Measurements from ENCODE around the gene MYBPH.

The MYBPH gene

GRCh38 chr1:203207751-203208150 is 32.1 kb upstream of the MYBPH start:
- no peak overlapping the region for H2AK5ac ChIP-seq (ENCODE audit: low read depth, low read length)
- H3K14ac ChIP-seq (ENCODE audit: low read length), result no peak overlapping the region

GRCh38 chr1:203206129-203206687 is 30.6 kb upstream of the MYBPH start:
- no peak overlapping the region for H3K27ac ChIP-seq (replicated peaks; ENCODE audit: low read length)

More at GRCh38 chr1:203207751-203208150, 32.1 kb upstream of the MYBPH start:
- no CpG with 5 or more reads among the region's 2 CpGs for WGBS, 2 donors (ENCODE audit: extremely low coverage in 2 of 2, insufficient read length in 2 of 2, insufficient replicate concordance in 1 of 2)
- H3K9ac ChIP-seq (ENCODE audit: low read depth, low read length, poor library complexity), result no peak overlapping the region
- H3K4me1 ChIP-seq (ENCODE audit: control insufficient read depth in 2 of 2, insufficient read depth in 1 of 2, low read depth in 1 of 2, low read length in 2 of 2), result peaks cover 0 to 12% of the 10 kb centered on the region in 2 donors
- no peaks in the 10 kb centered on the region for H3K9me3 ChIP-seq (replicated peaks in 1 of 2; ENCODE audit: control insufficient read depth in 2 of 2, insufficient read depth in 1 of 2, low read depth in 1 of 2, low read length in 2 of 2)
- H3K23ac ChIP-seq (ENCODE audit: low read depth, low read length, poor library complexity), result no peak overlapping the region
- no peaks in the 10 kb centered on the region for H3K79me1 ChIP-seq (ENCODE audit: low read depth, low read length)
- no peak overlapping the region for H3K4ac ChIP-seq (ENCODE audit: low read length)
- H2BK15ac ChIP-seq (ENCODE audit: low read length), result no peak overlapping the region
- H3K4me2 ChIP-seq (ENCODE audit: insufficient read depth, low read length, poor library complexity, severe bottlenecking), result no peak overlapping the region
- H4K8ac ChIP-seq (ENCODE audit: low read depth, low read length), result no peak overlapping the region
- no peak for DNase-seq (ENCODE audit: low spot score)
- H2BK12ac ChIP-seq (ENCODE audit: low read length), result no peak overlapping the region
- no peaks in the 10 kb centered on the region for H3K27me3 ChIP-seq (ENCODE audit: control insufficient read depth in 3 of 3, insufficient read depth in 3 of 3, low read depth in 1 of 3, low read length in 3 of 3)
- H2AFZ ChIP-seq (ENCODE audit: low read length), result no peak overlapping the region
- no peak overlapping the region for H3K18ac ChIP-seq (ENCODE audit: low read length)
- no peak overlapping the region for H2BK5ac ChIP-seq (ENCODE audit: low read length)
- H3K4me3 ChIP-seq (ENCODE audit: low read length in 2 of 2), result no peak overlapping the region
- H3K27ac ChIP-seq (replicated peaks; ENCODE audit: low read length), result no peak overlapping the region
- no peak overlapping the region for H4K91ac ChIP-seq (ENCODE audit: low read depth, low read length, poor library complexity)
- no peaks in the 10 kb centered on the region for H3K36me3 ChIP-seq (replicated peaks in 1 of 2; ENCODE audit: control insufficient read depth in 2 of 2, insufficient read depth in 2 of 2, low read length in 2 of 2)
- H2BK120ac ChIP-seq (ENCODE audit: low read depth, low read length), result no peak overlapping the region

GRCh38 chr1:203204756-203205155 is 29.1 kb upstream of the MYBPH start:
- Histone ChIP-seq H3K18ac (ENCODE audit: low read length) (no peak overlapping the region), H3K79me1 (ENCODE audit: low read depth, low read length) (no peaks in the 10 kb centered on the region), H2AFZ (ENCODE audit: low read length) (no peak overlapping the region), H4K91ac (ENCODE audit: low read depth, low read length, poor library complexity) (no peak overlapping the region), H2BK120ac (ENCODE audit: low read depth, low read length) (no peak overlapping the region), H3K4me3 (ENCODE audit: low read length in 2 of 2) (no peak overlapping the region), H3K4me2 (ENCODE audit: insufficient read depth, low read length, poor library complexity, severe bottlenecking) (no peak overlapping the region), H3K36me3 (replicated peaks in 1 of 2; ENCODE audit: control insufficient read depth in 2 of 2, insufficient read depth in 2 of 2, low read length in 2 of 2) (no peaks in the 10 kb centered on the region), H2AK5ac (ENCODE audit: low read depth, low read length) (no peak overlapping the region), H4K8ac (ENCODE audit: low read depth, low read length) (no peak overlapping the region), H3K27ac (replicated peaks; ENCODE audit: low read length) (no peak overlapping the region), H3K4ac (ENCODE audit: low read length) (no peak overlapping the region), H2BK5ac (ENCODE audit: low read length) (no peak overlapping the region), H3K9ac (ENCODE audit: low read depth, low read length, poor library complexity) (no peak overlapping the region), H3K23ac (ENCODE audit: low read depth, low read length, poor library complexity) (no peak overlapping the region), H3K9me3 (replicated peaks in 1 of 2; ENCODE audit: control insufficient read depth in 2 of 2, insufficient read depth in 1 of 2, low read depth in 1 of 2, low read length in 2 of 2) (no peaks in the 10 kb centered on the region), H3K14ac (ENCODE audit: low read length) (no peak overlapping the region), H3K4me1 (ENCODE audit: control insufficient read depth in 2 of 2, insufficient read depth in 1 of 2, low read depth in 1 of 2, low read length in 2 of 2) (peaks cover 0 to 12% of the 10 kb centered on the region in 2 donors), H2BK12ac (ENCODE audit: low read length) (no peak overlapping the region), H2BK15ac (ENCODE audit: low read length) (no peak overlapping the region), H3K27me3 (ENCODE audit: control insufficient read depth in 3 of 3, insufficient read depth in 3 of 3, low read depth in 1 of 3, low read length in 3 of 3) (peaks cover 0 to 7% (median 0%) of the 10 kb centered on the region in 3 experiments)
- WGBS, 2 donors (ENCODE audit: extremely low coverage in 2 of 2, insufficient read length in 2 of 2, insufficient replicate concordance in 1 of 2), result no CpG with 5 or more reads among the region's 2 CpGs
- DNase-seq (ENCODE audit: low spot score), result no peak

More at GRCh38 chr1:203206129-203206687, 30.6 kb upstream of the MYBPH start:
- Histone ChIP-seq H2AFZ (ENCODE audit: low read length) (no peak overlapping the region), H2BK15ac (ENCODE audit: low read length) (no peak overlapping the region), H3K14ac (ENCODE audit: low read length) (no peak overlapping the region), H4K8ac (ENCODE audit: low read depth, low read length) (no peak overlapping the region), H2BK5ac (ENCODE audit: low read length) (no peak overlapping the region), H3K79me1 (ENCODE audit: low read depth, low read length) (no peaks in the 10 kb centered on the region), H3K36me3 (replicated peaks in 1 of 2; ENCODE audit: control insufficient read depth in 2 of 2, insufficient read depth in 2 of 2, low read length in 2 of 2) (no peaks in the 10 kb centered on the region), H3K18ac (ENCODE audit: low read length) (no peak overlapping the region), H3K4ac (ENCODE audit: low read length) (no peak overlapping the region), H3K27me3 (ENCODE audit: control insufficient read depth in 3 of 3, insufficient read depth in 3 of 3, low read depth in 1 of 3, low read length in 3 of 3) (no peaks in the 10 kb centered on the region), H2BK12ac (ENCODE audit: low read length) (no peak overlapping the region), H3K23ac (ENCODE audit: low read depth, low read length, poor library complexity) (no peak overlapping the region), H3K4me1 (ENCODE audit: control insufficient read depth in 2 of 2, insufficient read depth in 1 of 2, low read depth in 1 of 2, low read length in 2 of 2) (peaks cover 0 to 12% of the 10 kb centered on the region in 2 donors), H2BK120ac (ENCODE audit: low read depth, low read length) (no peak overlapping the region), H4K91ac (ENCODE audit: low read depth, low read length, poor library complexity) (no peak overlapping the region), H3K4me2 (ENCODE audit: insufficient read depth, low read length, poor library complexity, severe bottlenecking) (no peak overlapping the region), H3K9ac (ENCODE audit: low read depth, low read length, poor library complexity) (no peak overlapping the region), H2AK5ac (ENCODE audit: low read depth, low read length) (no peak overlapping the region), H3K4me3 (ENCODE audit: low read length in 2 of 2) (no peak overlapping the region), H3K9me3 (replicated peaks in 1 of 2; ENCODE audit: control insufficient read depth in 2 of 2, insufficient read depth in 1 of 2, low read depth in 1 of 2, low read length in 2 of 2) (no peaks in the 10 kb centered on the region)
- no peak for DNase-seq (ENCODE audit: low spot score)
- WGBS, 2 donors (ENCODE audit: extremely low coverage in 2 of 2, insufficient read length in 2 of 2, insufficient replicate concordance in 1 of 2), result no CpG with 5 or more reads among the region's 5 CpGs

GRCh38 chr1:203202431-203203245 is 27.0 kb upstream of the MYBPH start:
- Histone ChIP-seq H4K91ac (ENCODE audit: low read depth, low read length, poor library complexity) (no peak overlapping the region), H3K27me3 (ENCODE audit: control insufficient read depth in 3 of 3, insufficient read depth in 3 of 3, low read depth in 1 of 3, low read length in 3 of 3) (peaks cover 0 to 7% (median 0%) of the 10 kb centered on the region in 3 experiments), H3K9me3 (replicated peaks in 1 of 2; ENCODE audit: control insufficient read depth in 2 of 2, insufficient read depth in 1 of 2, low read depth in 1 of 2, low read length in 2 of 2) (no peaks in the 10 kb centered on the region), H3K14ac (ENCODE audit: low read length) (peak overlapping the region; percentile 43), H2AFZ (ENCODE audit: low read length) (no peak overlapping the region), H2BK5ac (ENCODE audit: low read length) (no peak overlapping the region), H2AK5ac (ENCODE audit: low read depth, low read length) (no peak overlapping the region), H3K4me2 (ENCODE audit: insufficient read depth, low read length, poor library complexity, severe bottlenecking) (no peak overlapping the region), H3K4me3 (ENCODE audit: low read length in 2 of 2) (peak overlapping the region in 1 of 2 donors; percentile 44), H2BK120ac (ENCODE audit: low read depth, low read length) (no peak overlapping the region), H3K27ac (replicated peaks; ENCODE audit: low read length) (no peak overlapping the region), H3K4ac (ENCODE audit: low read length) (no peak overlapping the region), H4K8ac (ENCODE audit: low read depth, low read length) (no peak overlapping the region), H3K79me1 (ENCODE audit: low read depth, low read length) (no peaks in the 10 kb centered on the region), H3K18ac (ENCODE audit: low read length) (peak overlapping the region; percentile 2), H2BK15ac (ENCODE audit: low read length) (no peak overlapping the region), H2BK12ac (ENCODE audit: low read length) (no peak overlapping the region), H3K9ac (ENCODE audit: low read depth, low read length, poor library complexity) (no peak overlapping the region), H3K4me1 (ENCODE audit: control insufficient read depth in 2 of 2, insufficient read depth in 1 of 2, low read depth in 1 of 2, low read length in 2 of 2) (peaks cover 1 to 15% of the 10 kb centered on the region in 2 donors), H3K23ac (ENCODE audit: low read depth, low read length, poor library complexity) (no peak overlapping the region), H3K36me3 (replicated peaks in 1 of 2; ENCODE audit: control insufficient read depth in 2 of 2, insufficient read depth in 2 of 2, low read length in 2 of 2) (no peaks in the 10 kb centered on the region)
- WGBS, 2 donors (ENCODE audit: extremely low coverage in 2 of 2, insufficient read length in 2 of 2, insufficient replicate concordance in 1 of 2), result no CpG with 5 or more reads among the region's 15 CpGs
- DNase-seq (ENCODE audit: low spot score), result no peak

Data from neuronal stem cell (in vitro differentiated cells).